Left lobe of liver (tissue), 2 donors: ENCODE results near the gene SND1. TPM values are rescaled to one million over a fixed set of nuclear protein-coding genes. Genes with fewer than 3 reads are reported as not detected.
"Not testable (repeated sequence)": the region's sequence is repeated elsewhere in the genome, so short reads cannot be mapped to it uniquely, and the experiment has no call there.

Experiments used
- ATAC-seq: fragments of 200-7000 bp; cut with Tn5 transposase; one replicate; pipeline ENCODE4 v1.9.1; 2020; ENCODE audit warnings: mild to moderate bottlenecking, moderate library complexity
- DNase-seq: peaks from one replicate; pipeline ENCODE4 v3.0.0-alpha.2; 2020; ENCODE audit warnings: low spot score
- total RNA-seq: library from RNA; stranded (reverse); gene quantifications from one replicate; pipeline ENCODE4 v1.2.1, GENCODE V29; 2021
- donor health status: DM: no; HTN: no; CAD: no; lungs with moderate emphysema.
- donor health status: DM: no; HTN: yes; CAD: no.

Gene SND1
- total RNA-seq, 1 donor from 2014 or later, result 152 TPM

- DNase-seq (no peak), ATAC-seq (peak; percentile 23)
Measured at GRCh38 chr7:127900732-127901685, 249.0 kb downstream of the SND1 start.

GRCh38 chr7:127901895-127902703 lies 250.1 kb downstream of the SND1 start:
- ATAC-seq, result peak; percentile 65

GRCh38 chr7:127902753-127903152 lies 250.8 kb downstream of the SND1 start:
- ATAC-seq, DNase-seq: not testable (repeated sequence)

More at GRCh38 chr7:127901895-127902703, 250.1 kb downstream of the SND1 start:
- no peak for DNase-seq

- DNase-seq, result no peak
- no peak for ATAC-seq
Measured at GRCh38 chr7:127903892-127904669, 252.1 kb downstream of the SND1 start.

- DNase-seq (no peak), ATAC-seq (no peak)
Measured at GRCh38 chr7:127904670-127904985, 252.6 kb downstream of the SND1 start.

GRCh38 chr7:127905021-127905420 lies 253.0 kb downstream of the SND1 start:
- no peak for DNase-seq
- ATAC-seq, result no peak

GRCh38 chr7:127905491-127906330 lies 253.7 kb downstream of the SND1 start:
- ATAC-seq, result peak; percentile 41
- no peak for DNase-seq

GRCh38 chr7:127907110-127908040 lies 255.4 kb downstream of the SND1 start:
- peak; percentile 20 for ATAC-seq
- no peak for DNase-seq

GRCh38 chr7:127908430-127909258 lies 256.6 kb downstream of the SND1 start:
- ATAC-seq, result no peak
- DNase-seq, result no peak

- ATAC-seq (peak; percentile 22), DNase-seq (no peak)
Measured at GRCh38 chr7:127909424-127910152, 257.6 kb downstream of the SND1 start.

- no peak for DNase-seq
- ATAC-seq, result no peak
Measured at GRCh38 chr7:127910670-127911069, 258.7 kb downstream of the SND1 start.

GRCh38 chr7:127911968-127912511 lies 260.0 kb downstream of the SND1 start:
- DNase-seq (no peak), ATAC-seq (no peak)

GRCh38 chr7:127912901-127913300 lies 260.9 kb downstream of the SND1 start:
- DNase-seq (no peak), ATAC-seq (peak; percentile 55)

GRCh38 chr7:127913686-127914085 lies 261.7 kb downstream of the SND1 start:
- no peak for ATAC-seq
- no peak for DNase-seq

- DNase-seq, result no peak
- ATAC-seq, result no peak
Measured at GRCh38 chr7:127914693-127915092, 262.7 kb downstream of the SND1 start.

GRCh38 chr7:127916735-127917134 lies 264.7 kb downstream of the SND1 start:
- DNase-seq (no peak), ATAC-seq (no peak)

GRCh38 chr7:127918130-127918529 lies 266.1 kb downstream of the SND1 start:
- ATAC-seq, result no peak
- no peak for DNase-seq
